ENCODE measurements around the gene ZNF282. TPM values are rescaled to one million over a fixed set of nuclear protein-coding genes. Genes with fewer than 3 reads are reported as not detected.

The ZNF282 gene
- total and polyA plus RNA-seq, 9 of the 15 experiments (the other 6 are each of a cell fraction or from before 2014, with no cell fraction given), result 0.76 to 58.6 (median 17.4) TPM

DNA sequence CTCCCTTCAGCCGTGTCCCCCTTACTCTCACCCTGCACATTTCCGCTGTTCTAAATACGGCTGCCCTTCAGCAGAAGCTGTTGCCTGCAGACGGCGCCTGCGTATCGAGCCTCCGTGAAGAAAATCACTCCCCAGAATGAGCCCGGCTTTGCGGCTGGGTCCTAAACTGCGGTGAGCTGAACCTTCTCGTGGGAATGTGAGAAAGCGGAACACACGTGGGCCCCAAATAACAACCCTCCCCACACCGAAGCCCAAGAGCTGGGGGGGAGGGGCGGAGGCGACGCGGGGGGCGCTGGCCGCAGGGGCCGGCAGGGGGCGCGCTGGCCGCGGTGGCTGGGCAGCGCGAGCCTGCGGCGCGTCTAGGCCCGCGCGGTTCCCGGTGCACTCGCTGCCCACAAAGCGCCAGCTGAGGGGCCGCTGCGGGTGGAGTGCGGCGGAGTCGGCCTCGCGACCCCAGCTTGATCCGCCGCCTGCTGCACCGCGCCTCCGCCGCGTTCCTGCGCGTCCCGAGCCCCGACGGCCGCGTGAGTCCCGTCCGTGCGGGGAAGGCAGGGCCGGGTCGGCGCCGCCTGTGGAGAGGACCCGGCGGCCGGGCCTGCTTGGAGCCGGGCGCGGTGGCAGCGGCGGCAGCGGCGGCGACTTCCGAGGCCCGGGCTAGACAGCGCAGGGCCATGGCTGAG lies 48.1 kb upstream of the ZNF282 start, which contains the start of gene ZNF398 (continued):
- TF ChIP-seq SAP30 (IDR thresholded peaks at IDR 0.05; ENCODE audit: borderline replicate concordance, insufficient read depth, low read depth, low read length, poor library complexity, severe bottlenecking) (no peak), ZNF668 (CRISPR knock-in tag; IDR thresholded peaks at IDR 0.05) (no peak), BRD4 (IDR thresholded peaks at IDR 0.05) (peak; percentile 82), BRCA1 (IDR thresholded peaks at IDR 0.05) (no peak), BRCA1 (CRISPR knock-in tag; IDR thresholded peaks at IDR 0.05) (peak; percentile 68; the same call in 1 of the 2 replicates), JUND (IDR thresholded peaks at IDR 0.05; ENCODE audit: borderline replicate concordance, low read depth, low read length) (peak; percentile 4; the same call in 1 of the 2 replicates), JUND (tag; IDR thresholded peaks at IDR 0.05; ENCODE audit: borderline replicate concordance, low read depth, low read length) (no peak; the same call in 2 of the 3 replicates), MAZ (CRISPR knock-in tag; conservative IDR thresholded peaks at IDR 0.05 in 1 of 2, IDR thresholded peaks at IDR 0.05 in 1 of 2) (peak; percentile 74 to 86), DMBX1 (CRISPR knock-in tag; IDR thresholded peaks at IDR 0.05; ENCODE audit: borderline replicate concordance) (no peak), EZH2 (IDR thresholded peaks at IDR 0.05; ENCODE audit: borderline replicate concordance, low read depth, low read length) (no peak), SREBF1 (IDR thresholded peaks at IDR 0.05; ENCODE audit: borderline replicate concordance, low read depth, low read length) (no peak)
- TF ChIP-seq, protein P1, sequence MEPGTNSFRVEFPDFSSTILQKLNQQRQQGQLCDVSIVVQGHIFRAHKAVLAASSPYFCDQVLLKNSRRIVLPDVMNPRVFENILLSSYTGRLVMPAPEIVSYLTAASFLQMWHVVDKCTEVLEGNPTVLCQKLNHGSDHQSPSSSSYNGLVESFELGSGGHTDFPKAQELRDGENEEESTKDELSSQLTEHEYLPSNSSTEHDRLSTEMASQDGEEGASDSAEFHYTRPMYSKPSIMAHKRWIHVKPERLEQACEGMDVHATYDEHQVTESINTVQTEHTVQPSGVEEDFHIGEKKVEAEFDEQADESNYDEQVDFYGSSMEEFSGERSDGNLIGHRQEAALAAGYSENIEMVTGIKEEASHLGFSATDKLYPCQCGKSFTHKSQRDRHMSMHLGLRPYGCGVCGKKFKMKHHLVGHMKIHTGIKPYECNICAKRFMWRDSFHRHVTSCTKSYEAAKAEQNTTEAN (CRISPR knock-in tag; IDR thresholded peaks at IDR 0.05), result 0 out of 2 replicates have a peak, but pooled peaks have one; percentile 69
- TF ChIP-seq, protein P2, sequence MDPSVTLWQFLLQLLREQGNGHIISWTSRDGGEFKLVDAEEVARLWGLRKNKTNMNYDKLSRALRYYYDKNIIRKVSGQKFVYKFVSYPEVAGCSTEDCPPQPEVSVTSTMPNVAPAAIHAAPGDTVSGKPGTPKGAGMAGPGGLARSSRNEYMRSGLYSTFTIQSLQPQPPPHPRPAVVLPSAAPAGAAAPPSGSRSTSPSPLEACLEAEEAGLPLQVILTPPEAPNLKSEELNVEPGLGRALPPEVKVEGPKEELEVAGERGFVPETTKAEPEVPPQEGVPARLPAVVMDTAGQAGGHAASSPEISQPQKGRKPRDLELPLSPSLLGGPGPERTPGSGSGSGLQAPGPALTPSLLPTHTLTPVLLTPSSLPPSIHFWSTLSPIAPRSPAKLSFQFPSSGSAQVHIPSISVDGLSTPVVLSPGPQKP (CRISPR knock-in tag; IDR thresholded peaks at IDR 0.05), result 0 out of 2 replicates have a peak, but pooled peaks have one; percentile 22
- TF ChIP-seq, protein P3, sequence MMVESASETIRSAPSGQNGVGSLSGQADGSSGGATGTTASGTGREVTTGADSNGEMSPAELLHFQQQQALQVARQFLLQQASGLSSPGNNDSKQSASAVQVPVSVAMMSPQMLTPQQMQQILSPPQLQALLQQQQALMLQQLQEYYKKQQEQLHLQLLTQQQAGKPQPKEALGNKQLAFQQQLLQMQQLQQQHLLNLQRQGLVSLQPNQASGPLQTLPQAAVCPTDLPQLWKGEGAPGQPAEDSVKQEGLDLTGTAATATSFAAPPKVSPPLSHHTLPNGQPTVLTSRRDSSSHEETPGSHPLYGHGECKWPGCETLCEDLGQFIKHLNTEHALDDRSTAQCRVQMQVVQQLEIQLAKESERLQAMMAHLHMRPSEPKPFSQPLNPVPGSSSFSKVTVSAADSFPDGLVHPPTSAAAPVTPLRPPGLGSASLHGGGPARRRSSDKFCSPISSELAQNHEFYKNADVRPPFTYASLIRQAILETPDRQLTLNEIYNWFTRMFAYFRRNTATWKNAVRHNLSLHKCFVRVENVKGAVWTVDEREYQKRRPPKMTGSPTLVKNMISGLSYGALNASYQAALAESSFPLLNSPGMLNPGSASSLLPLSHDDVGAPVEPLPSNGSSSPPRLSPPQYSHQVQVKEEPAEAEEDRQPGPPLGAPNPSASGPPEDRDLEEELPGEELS (CRISPR knock-in tag; IDR thresholded peaks at IDR 0.05; ENCODE audit: borderline replicate concordance), result no peak
- TF ChIP-seq, protein P4, sequence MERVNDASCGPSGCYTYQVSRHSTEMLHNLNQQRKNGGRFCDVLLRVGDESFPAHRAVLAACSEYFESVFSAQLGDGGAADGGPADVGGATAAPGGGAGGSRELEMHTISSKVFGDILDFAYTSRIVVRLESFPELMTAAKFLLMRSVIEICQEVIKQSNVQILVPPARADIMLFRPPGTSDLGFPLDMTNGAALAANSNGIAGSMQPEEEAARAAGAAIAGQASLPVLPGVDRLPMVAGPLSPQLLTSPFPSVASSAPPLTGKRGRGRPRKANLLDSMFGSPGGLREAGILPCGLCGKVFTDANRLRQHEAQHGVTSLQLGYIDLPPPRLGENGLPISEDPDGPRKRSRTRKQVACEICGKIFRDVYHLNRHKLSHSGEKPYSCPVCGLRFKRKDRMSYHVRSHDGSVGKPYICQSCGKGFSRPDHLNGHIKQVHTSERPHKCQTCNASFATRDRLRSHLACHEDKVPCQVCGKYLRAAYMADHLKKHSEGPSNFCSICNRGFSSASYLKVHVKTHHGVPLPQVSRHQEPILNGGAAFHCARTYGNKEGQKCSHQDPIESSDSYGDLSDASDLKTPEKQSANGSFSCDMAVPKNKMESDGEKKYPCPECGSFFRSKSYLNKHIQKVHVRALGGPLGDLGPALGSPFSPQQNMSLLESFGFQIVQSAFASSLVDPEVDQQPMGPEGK (CRISPR knock-in tag; IDR thresholded peaks at IDR 0.05; ENCODE audit: borderline replicate concordance), result no peak
- TF ChIP-seq, protein P5, sequence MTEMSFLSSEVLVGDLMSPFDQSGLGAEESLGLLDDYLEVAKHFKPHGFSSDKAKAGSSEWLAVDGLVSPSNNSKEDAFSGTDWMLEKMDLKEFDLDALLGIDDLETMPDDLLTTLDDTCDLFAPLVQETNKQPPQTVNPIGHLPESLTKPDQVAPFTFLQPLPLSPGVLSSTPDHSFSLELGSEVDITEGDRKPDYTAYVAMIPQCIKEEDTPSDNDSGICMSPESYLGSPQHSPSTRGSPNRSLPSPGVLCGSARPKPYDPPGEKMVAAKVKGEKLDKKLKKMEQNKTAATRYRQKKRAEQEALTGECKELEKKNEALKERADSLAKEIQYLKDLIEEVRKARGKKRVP (CRISPR knock-in tag; IDR thresholded peaks at IDR 0.05), result no peak
